NCI-H2196 (cell line): Measurements from ENCODE around the gene IDH3B.

ENCODE experiments used
- DNase-seq: peaks from one replicate; lab custom pipeline; 2025; ENCODE audit not compliant: unreplicated experiment; lab: John Stamatoyannopoulos, UW

The IDH3B gene

DNA sequence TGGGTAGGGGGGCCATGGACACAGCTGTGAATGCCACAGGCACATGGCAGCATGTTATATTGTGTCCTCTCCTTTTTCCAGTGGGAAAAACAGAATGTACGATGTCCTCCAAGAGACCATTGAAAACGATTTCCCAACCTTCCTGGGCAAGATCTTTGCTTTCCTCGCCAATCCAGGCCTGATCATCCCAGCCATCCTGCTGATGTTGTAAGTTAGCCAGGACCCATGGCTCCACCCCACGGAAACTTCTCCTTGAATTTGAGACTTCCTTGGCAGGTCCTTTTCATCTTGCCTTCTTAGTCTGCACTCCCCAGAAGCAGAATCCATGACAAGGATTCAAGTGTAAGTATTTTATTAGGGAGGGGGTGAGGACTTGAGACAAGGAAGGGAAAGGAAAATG lies 39.8 kb downstream of the IDH3B start:
- DNase-seq = no peak

DNA sequence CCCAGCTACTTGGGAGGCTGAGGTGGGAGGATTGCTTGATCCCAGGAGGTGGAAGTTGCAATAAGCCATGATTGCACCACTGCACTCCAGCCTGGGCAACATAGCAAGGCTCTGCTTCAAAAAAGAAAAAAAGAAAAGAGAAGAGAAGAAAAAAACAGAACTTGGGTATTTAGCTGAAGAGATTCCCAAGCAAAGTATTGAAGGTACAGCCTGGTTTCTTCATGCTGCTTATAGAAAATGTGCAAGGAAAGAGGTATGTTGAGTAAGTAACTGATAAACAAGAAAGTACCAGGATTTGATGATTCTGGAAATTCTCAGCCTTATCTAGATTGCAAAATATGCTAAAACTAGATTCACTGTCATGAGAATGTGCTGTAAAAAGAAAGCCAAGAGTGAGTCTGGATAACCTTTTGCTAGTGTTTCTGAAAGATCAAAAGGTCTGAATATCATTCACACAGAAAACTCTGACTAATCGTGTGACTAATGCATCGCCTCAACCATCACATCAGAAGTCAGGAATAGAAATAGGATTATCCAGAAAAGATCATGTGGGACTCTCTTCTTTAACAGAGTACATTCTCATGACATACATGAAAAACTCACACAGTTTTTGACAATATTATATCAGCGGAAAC lies 43.9 kb downstream of the IDH3B start:
- DNase-seq = no peak

DNA sequence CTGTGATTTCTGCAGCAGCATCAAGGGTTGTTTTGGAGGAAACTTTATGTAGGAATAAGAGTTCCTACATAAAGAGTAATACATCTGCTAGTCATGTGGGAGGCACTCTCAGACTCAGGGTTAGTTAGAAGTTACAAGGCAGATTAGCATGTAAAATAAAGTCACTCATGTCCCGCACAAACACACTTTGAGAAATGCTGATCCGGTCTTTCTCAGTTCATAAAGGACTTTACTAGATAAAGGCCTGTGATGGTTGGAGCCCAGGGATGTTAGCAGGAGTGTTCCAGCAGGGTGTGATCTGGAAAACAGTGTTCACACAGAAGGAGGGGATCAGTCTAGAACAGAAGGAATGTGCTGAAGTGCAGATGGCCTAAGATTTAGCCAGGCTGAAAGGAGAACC lies 44.7 kb downstream of the IDH3B start:
- no peak for DNase-seq

DNA sequence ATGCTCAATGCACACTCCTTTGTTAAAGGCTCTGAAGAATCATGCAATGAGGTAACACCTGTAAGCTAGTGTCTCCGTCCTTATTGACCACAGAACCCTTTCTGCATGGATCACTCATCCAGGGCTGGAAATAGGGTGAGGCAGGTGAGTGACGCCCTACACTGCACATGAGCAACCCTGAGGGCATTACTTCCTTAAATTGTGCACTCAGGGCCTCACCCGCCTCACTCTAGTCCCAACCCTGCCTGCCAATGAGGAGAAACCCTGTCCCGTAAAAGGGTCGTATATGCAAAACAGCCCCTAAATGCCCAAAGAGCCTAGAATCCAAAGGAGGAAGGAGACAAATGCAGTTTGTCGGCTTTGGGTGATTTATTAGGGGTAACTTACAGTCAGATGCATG lies 45.2 kb downstream of the IDH3B start:
- DNase-seq = no peak

DNA sequence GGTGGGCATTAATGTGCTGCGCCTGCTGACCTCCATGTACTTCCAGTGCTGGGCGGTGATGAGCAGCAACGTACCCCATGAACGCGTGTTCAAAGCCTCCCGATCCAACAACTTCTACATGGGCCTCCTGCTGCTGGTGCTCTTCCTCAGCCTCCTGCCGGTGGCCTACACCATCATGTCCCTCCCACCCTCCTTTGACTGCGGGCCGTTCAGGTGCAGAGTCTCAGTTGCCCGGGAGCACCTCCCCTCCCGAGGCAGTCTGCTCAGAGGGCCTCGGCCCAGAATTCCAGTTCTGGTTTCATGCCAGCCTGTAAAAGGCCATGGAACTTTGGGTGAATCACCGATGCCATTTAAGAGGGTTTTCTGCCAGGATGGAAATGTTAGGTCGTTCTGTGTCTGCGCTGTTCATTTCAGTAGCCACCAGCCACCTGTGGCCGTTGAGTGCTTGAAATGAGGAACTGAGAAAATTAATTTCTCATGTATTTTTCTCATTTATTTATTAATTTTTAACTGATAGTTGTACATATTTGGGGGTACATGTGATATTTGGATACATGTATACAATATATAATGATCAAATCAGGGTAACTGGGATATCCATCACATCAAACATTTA lies 46.8 kb downstream of the IDH3B start:
- no peak for DNase-seq

DNA sequence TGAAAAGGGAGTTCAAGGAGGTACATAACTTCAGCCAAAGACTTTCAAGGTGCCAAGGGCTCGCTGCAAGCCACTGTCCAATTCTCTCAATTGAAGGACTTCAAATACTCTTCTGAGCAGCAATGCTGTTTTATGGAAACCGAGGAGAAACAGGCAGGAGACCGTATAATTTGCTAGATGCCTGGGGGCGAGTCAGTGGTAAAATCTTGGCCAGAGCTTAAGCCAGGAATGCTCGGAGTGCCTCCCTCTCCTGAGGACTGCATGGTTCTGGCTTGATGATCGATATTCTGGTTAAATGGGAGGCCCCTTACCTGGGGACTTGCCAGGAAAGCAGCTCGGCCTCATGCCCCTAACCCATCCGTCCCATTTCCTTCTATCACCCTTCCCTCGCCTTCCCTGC lies 47.4 kb downstream of the IDH3B start:
- DNase-seq = no peak

DNA sequence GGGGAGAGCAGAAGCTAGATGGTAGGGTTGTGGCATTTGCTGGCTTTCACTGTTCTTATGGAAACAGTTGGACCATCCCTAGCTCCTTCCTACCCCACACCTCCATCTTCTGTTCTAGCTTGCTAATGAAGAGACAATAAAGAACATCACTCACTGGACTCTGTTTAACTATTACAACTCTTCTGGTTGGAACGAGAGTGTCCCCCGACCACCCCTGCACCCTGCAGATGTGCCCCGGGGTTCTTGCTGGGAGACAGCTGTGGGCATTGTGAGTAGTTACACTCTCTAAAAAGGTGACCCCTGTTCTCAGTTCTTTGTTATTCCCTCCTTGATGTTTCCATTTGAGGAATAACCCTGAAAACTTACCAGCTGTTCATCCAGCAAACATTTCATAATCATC lies 51.9 kb downstream of the IDH3B start:
- DNase-seq = no peak

DNA sequence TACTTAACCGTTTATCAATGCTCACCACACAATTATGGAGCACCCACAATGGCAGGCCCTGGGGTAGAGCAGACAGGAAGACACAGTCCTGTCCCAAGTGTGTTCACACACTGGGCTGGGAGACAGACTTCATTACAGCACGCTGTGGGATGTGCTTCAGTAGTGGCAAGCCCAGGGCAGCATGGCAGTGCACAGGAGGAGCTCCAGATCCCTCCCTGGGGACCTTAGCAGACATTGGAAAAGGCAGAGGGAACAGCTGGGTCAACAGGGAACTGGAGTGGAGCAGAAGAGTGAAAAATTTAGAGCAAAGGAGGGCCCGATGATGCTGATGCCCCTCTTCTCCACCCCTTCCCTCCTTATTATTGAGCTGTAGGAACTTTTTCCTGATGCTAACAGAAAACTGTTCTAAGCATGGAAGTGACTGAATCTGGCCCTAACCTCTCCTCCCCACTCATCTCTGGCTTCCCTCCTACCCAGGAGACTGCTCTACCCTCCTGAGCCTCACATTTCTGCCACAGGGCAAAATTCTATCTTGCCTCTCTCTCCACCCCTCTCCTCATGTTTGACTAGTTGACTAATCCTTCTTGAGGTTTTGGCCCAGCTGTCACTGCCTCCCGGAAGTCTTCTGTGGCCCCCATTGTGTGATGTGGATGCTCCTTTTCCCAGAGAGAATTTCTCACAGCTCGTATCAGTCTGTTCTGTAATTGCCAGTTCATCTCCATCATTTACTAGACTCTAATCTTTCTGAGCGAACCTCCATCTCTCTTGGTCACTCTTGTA lies 52.9 kb downstream of the IDH3B start:
- DNase-seq = no peak

DNA sequence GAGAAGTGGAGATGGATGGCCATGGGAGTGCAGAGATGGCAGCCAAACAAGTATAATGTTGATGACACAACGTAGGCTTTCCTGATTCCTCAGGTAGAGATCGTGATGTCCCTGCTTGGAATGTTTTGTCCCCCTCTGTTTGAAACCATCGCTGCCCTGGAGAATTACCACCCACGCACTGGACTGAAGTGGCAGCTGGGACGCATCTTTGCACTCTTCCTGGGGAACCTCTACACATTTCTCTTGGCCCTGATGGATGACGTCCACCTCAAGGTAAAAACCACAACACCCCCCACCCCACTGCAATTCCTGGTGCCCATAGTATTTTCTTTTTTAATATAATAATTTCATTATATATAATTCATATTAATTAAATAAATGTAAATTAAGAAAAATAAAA lies 53.7 kb downstream of the IDH3B start:
- no peak for DNase-seq
